Activated naive CD4-positive, alpha-beta T cell treated with anti-CD3 and anti-CD28 coated beads, Interleukin-2, amount 50 U/mL, for 72 hours (primary cell): Measurements from ENCODE around the gene PAIP2. TPM values are rescaled to one million over a fixed set of nuclear protein-coding genes. Genes with fewer than 3 reads are reported as not detected.
"Not testable (repeated sequence)": the region's sequence is repeated elsewhere in the genome, so short reads cannot be mapped to it uniquely, and the experiment has no call there.

ENCODE experiments used
- ATAC-seq, 2 donors: fragments of 150-1000 bp; cut with Tn5 transposase; 2 replicates each; pipeline ENCODE4 v1.10.0; 2021; ENCODE audit warnings: mild to moderate bottlenecking in 2 of 2, moderate library complexity in 2 of 2
- DNase-seq, 2 donors: peaks; one replicate each; pipeline ENCODE4 v3.0.0; 2021 to 2022; ENCODE audit warnings: low spot score in 2 of 2
- H3K27ac Mint-ChIP-seq, 2 donors: one replicate each; pipeline ENCODE4 v1.8.0; 2022; ENCODE audit warnings: mild to moderate bottlenecking in 2 of 2, mixed read lengths in 2 of 2
- H3K36me3 Mint-ChIP-seq, 2 donors: one replicate each; pipeline ENCODE4 v1.8.0; 2022; ENCODE audit warnings: mixed read lengths in 2 of 2
- H3K9me3 Mint-ChIP-seq, 2 donors: one replicate each; pipeline ENCODE4 v1.8.0; 2022; ENCODE audit warnings: mixed read lengths in 2 of 2
- total RNA-seq, 2 donors: library from RNA; stranded (reverse); gene quantifications; one replicate each; pipeline ENCODE4 v1.2.3, GENCODE V29; 2022

The PAIP2 gene
- total RNA-seq, 2 donors from 2014 or later = 85.7 to 111 TPM

GRCh38 chr5:139383275-139383992 is 41.8 kb downstream of the PAIP2 start, which contains the start of gene SLC23A1:
TSS of gene SLC23A1 (minus strand) at chr5:139383297. CDS start at chr5:139383253, 44 bp downstream.
- ATAC-seq (no peak), DNase-seq (no peak)
- H3K36me3 Mint-ChIP-seq = no peaks in the 10 kb centered on the region
- H3K9me3 Mint-ChIP-seq = no peaks in the 10 kb centered on the region
- H3K27ac Mint-ChIP-seq = peak within 1 kb of the TSS in 1 of 2 donors; percentile 73

- Mint-ChIP-seq H3K36me3 (no peaks in the 10 kb centered on the region), H3K27ac (peak overlapping the region; percentile 73 to 86), H3K9me3 (no peaks in the 10 kb centered on the region)
- DNase-seq (no peak), ATAC-seq (no peak)
Observed at GRCh38 chr5:139383993-139384590, 42.4 kb downstream of the PAIP2 start.

GRCh38 chr5:139384591-139385051 is 43.0 kb downstream of the PAIP2 start:
- Mint-ChIP-seq H3K9me3 (no peaks in the 10 kb centered on the region), H3K36me3 (no peaks in the 10 kb centered on the region), H3K27ac (peak overlapping the region; percentile 73 to 86)
- ATAC-seq (no peak), DNase-seq (no peak)

- ATAC-seq = peak in 1 of 2 donors; percentile 10
- peak in 1 of 2 donors; percentile 18 for DNase-seq
- H3K27ac Mint-ChIP-seq = peak overlapping the region; percentile 69 to 73
Observed at GRCh38 chr5:139385061-139386049, 43.7 kb downstream of the PAIP2 start.

GRCh38 chr5:139386050-139386438 is 44.4 kb downstream of the PAIP2 start:
- H3K9me3 Mint-ChIP-seq = no peaks in the 10 kb centered on the region
- no peaks in the 10 kb centered on the region for H3K36me3 Mint-ChIP-seq
- DNase-seq = no peak
- no peak overlapping the region for H3K27ac Mint-ChIP-seq
- no peak for ATAC-seq

More at GRCh38 chr5:139385061-139386049, 43.7 kb downstream of the PAIP2 start:
- Mint-ChIP-seq H3K36me3 (no peaks in the 10 kb centered on the region), H3K9me3 (no peaks in the 10 kb centered on the region)

GRCh38 chr5:139386956-139387355 is 45.3 kb downstream of the PAIP2 start:
- not testable (repeated sequence) for ATAC-seq, DNase-seq, H3K9me3 Mint-ChIP-seq, H3K36me3 Mint-ChIP-seq
- peak overlapping the region in 1 of 2 donors; percentile 2 for H3K27ac Mint-ChIP-seq

GRCh38 chr5:139387611-139388197 is 46.0 kb downstream of the PAIP2 start:
- no peaks in the 10 kb centered on the region for H3K9me3 Mint-ChIP-seq
- peaks cover 9% of the 10 kb centered on the region in 2 donors for H3K36me3 Mint-ChIP-seq

GRCh38 chr5:139388198-139388821 is 46.7 kb downstream of the PAIP2 start:
- peak overlapping the region in 1 of 2 donors; percentile 51 for H3K27ac Mint-ChIP-seq
- no peak for ATAC-seq
- H3K36me3 Mint-ChIP-seq = peaks cover 15% of the 10 kb centered on the region in 2 donors

More at GRCh38 chr5:139387611-139388197, 46.0 kb downstream of the PAIP2 start:
- no peak for DNase-seq
- H3K27ac Mint-ChIP-seq = peak overlapping the region in 1 of 2 donors; percentile 51
- ATAC-seq = no peak

GRCh38 chr5:139389701-139390638 is 48.3 kb downstream of the PAIP2 start, which contains the start of gene MZB1:
TSS of gene MZB1 (minus strand) at chr5:139389913. CDS start at chr5:139389856, 57 bp downstream.
- H3K36me3 Mint-ChIP-seq = peaks cover 17% of the 10 kb centered on the region in 2 donors
- ATAC-seq (peak; percentile 49 to 75), DNase-seq (peak; percentile 43 to 88)
- no peaks in the 10 kb centered on the region for H3K9me3 Mint-ChIP-seq
- peak within 1 kb of the TSS; percentile 68 to 94 for H3K27ac Mint-ChIP-seq

More at GRCh38 chr5:139388198-139388821, 46.7 kb downstream of the PAIP2 start:
- H3K9me3 Mint-ChIP-seq = no peaks in the 10 kb centered on the region
- DNase-seq = no peak

- DNase-seq (no peak), ATAC-seq (no peak)
- H3K36me3 Mint-ChIP-seq = peaks cover 17% of the 10 kb centered on the region in 2 donors
- no peaks in the 10 kb centered on the region for H3K9me3 Mint-ChIP-seq
- peak overlapping the region; percentile 94 to 98 for H3K27ac Mint-ChIP-seq
Observed at GRCh38 chr5:139390639-139391569, 49.2 kb downstream of the PAIP2 start.

GRCh38 chr5:139391570-139392323 is 50.1 kb downstream of the PAIP2 start:
- Mint-ChIP-seq H3K9me3 (no peaks in the 10 kb centered on the region), H3K36me3 (peaks cover 17 to 23% of the 10 kb centered on the region in 2 donors), H3K27ac (peak overlapping the region; percentile 94 to 98)
- peak in 1 of 2 donors; percentile 10 for ATAC-seq
- peak in 1 of 2 donors; percentile 22 for DNase-seq

- no peaks in the 10 kb centered on the region for H3K9me3 Mint-ChIP-seq
- DNase-seq (no peak), ATAC-seq (peak in 1 of 2 donors; percentile 53)
- peak overlapping the region in 1 of 2 donors; percentile 94 for H3K27ac Mint-ChIP-seq
- H3K36me3 Mint-ChIP-seq = peaks cover 17 to 29% of the 10 kb centered on the region in 2 donors
Observed at GRCh38 chr5:139392324-139392677, 50.6 kb downstream of the PAIP2 start.
